ENCODE measurements around the gene ACSL3. TPM values are rescaled to one million over a fixed set of nuclear protein-coding genes. Genes with fewer than 3 reads are reported as not detected.

ACSL3 gene
- total RNA-seq, 1 donor from 2014 or later, result 91.5 TPM

- no peak for TF ChIP-seq CTCF (IDR thresholded peaks at IDR 0.05)
- ATAC-seq (no peak), DNase-seq (no peak)
- H3K9me3 ChIP-seq, result no peaks in the 10 kb centered on the region
- no peak overlapping the region for H3K4me3 ChIP-seq
- no peak overlapping the region for H3K27ac ChIP-seq
- intact Hi-C loops (cut with DNase I), result no loop called here
- peaks cover 47% of the 10 kb centered on the region for H3K36me3 ChIP-seq
- H3K4me1 ChIP-seq, result no peaks in the 10 kb centered on the region
- no peaks in the 10 kb centered on the region for H3K27me3 ChIP-seq
These were observed 77.5 kb downstream of the ACSL3 start for GRCh38 chr2:222938327-222938726.

GRCh38 chr2:222939208-222939856 is 78.5 kb downstream of the ACSL3 start:
- no peak overlapping the region for H3K4me3 ChIP-seq
- peaks cover 37% of the 10 kb centered on the region for H3K36me3 ChIP-seq
- H3K4me1 ChIP-seq, result no peaks in the 10 kb centered on the region
- peak; percentile 65 for TF ChIP-seq CTCF (IDR thresholded peaks at IDR 0.05)
- no peaks in the 10 kb centered on the region for H3K27me3 ChIP-seq
- peak; percentile 96 for ATAC-seq
- DNase-seq, result no peak
- H3K9me3 ChIP-seq, result no peaks in the 10 kb centered on the region
- intact Hi-C loops (cut with DNase I), result no loop called here
- no peak overlapping the region for H3K27ac ChIP-seq

- ATAC-seq, result no peak
- no peak for DNase-seq
- intact Hi-C loops (cut with DNase I), result no loop called here
These were observed 79.1 kb downstream of the ACSL3 start for GRCh38 chr2:222939979-222940378.

GRCh38 chr2:222941510-222942032 is 80.7 kb downstream of the ACSL3 start:
- no peak overlapping the region for H3K27ac ChIP-seq
- H3K4me1 ChIP-seq, result no peaks in the 10 kb centered on the region
- no peak overlapping the region for H3K4me3 ChIP-seq
- DNase-seq (no peak), ATAC-seq (no peak)
- peaks cover 17% of the 10 kb centered on the region for H3K36me3 ChIP-seq
- no peak for TF ChIP-seq CTCF (IDR thresholded peaks at IDR 0.05)
- intact Hi-C loops (cut with DNase I), result no loop called here
- H3K27me3 ChIP-seq, result no peaks in the 10 kb centered on the region
- H3K9me3 ChIP-seq, result no peaks in the 10 kb centered on the region

More at GRCh38 chr2:222939979-222940378, 79.1 kb downstream of the ACSL3 start:
- no peaks in the 10 kb centered on the region for H3K4me1 ChIP-seq
- no peaks in the 10 kb centered on the region for H3K27me3 ChIP-seq
- H3K27ac ChIP-seq, result no peak overlapping the region
- no peak for TF ChIP-seq CTCF (IDR thresholded peaks at IDR 0.05)
- no peak overlapping the region for H3K4me3 ChIP-seq
- H3K36me3 ChIP-seq, result peaks cover 31% of the 10 kb centered on the region
- no peaks in the 10 kb centered on the region for H3K9me3 ChIP-seq

GRCh38 chr2:222942561-222942960 is 81.7 kb downstream of the ACSL3 start:
- ATAC-seq (no peak), DNase-seq (no peak)
- no peak overlapping the region for H3K4me3 ChIP-seq
- intact Hi-C loops (cut with DNase I), result no loop called here
- H3K27me3 ChIP-seq, result no peaks in the 10 kb centered on the region
- H3K27ac ChIP-seq, result no peak overlapping the region
- no peak for TF ChIP-seq CTCF (IDR thresholded peaks at IDR 0.05)
- H3K36me3 ChIP-seq, result peaks cover 17% of the 10 kb centered on the region
- H3K9me3 ChIP-seq, result no peaks in the 10 kb centered on the region
- H3K4me1 ChIP-seq, result no peaks in the 10 kb centered on the region

Data from upper lobe of right lung (tissue), 1 donor.